Ecto neural progenitor cell (in vitro differentiated cells): ENCODE results near the gene TOMM6.

Experiments used
- DNase-seq: peaks from one replicate; pipeline ENCODE4 v3.0.0-alpha.2; 2018; ENCODE audit warnings: low spot score

Gene TOMM6

GRCh38 chr6:41824571-41825569 is 37.4 kb downstream of the TOMM6 start:
- no peak for DNase-seq

DNA sequence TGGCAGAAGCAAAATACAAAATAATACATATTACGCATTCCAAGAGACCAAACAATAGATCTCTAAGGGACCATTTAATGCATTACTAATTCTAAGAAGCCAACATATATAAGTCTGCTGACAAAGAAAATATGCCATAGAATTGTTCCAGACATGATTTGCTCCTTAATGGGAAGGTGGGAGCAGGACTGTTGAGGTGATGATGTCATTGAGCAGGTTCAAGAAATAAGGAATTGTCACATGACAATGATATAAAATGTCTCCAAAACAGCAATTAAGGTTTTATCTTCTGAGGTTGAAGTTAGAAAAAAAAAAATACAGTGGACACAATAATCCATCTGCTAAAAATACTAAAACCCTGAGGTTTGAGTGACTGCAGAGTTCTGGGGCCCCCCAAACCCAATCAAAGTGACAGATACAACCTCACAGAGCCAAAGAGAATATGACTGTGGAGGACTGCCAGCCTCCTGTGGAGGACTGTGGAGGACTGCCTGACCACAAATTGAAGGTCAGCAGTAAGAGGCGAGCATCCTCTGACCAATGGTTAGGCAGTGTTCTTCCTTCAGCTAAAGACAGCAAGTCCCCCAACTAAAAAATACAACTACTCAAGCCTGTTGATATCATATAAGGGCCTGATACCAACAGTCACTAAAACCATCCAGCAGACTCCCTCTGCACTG is 39.0 kb downstream of the TOMM6 start:
- DNase-seq: no peak

- DNase-seq: no peak
Observed at GRCh38 chr6:41832263-41832662, 44.8 kb downstream of the TOMM6 start.

- no peak for DNase-seq
Observed at GRCh38 chr6:41836022-41836659, 48.6 kb downstream of the TOMM6 start.

- DNase-seq: no peak
Observed at GRCh38 chr6:41836660-41837052, 49.2 kb downstream of the TOMM6 start.
